ENCODE measurements around the gene LRP6.

GRCh38 chr12:12069821-12070548 lies 196.9 kb downstream of the LRP6 start:
- TF ChIP-seq POLR2A (IDR thresholded peaks at IDR 0.05) (no peak), POLR2AphosphoS5 (IDR thresholded peaks at IDR 0.05; ENCODE audit: insufficient read depth in 1 of 2, low read depth in 1 of 2) (no peak), CTCF (IDR thresholded peaks at IDR 0.05) (no peak)
